ENCODE data around the gene SSH3. TPM values are rescaled to one million over a fixed set of nuclear protein-coding genes. Genes with fewer than 3 reads are reported as not detected.

Gene SSH3
- polyA plus RNA-seq, 1 donor from 2014 or later, result 0.89 TPM

GRCh38 chr11:67254798-67255197 lies 48.5 kb upstream of the SSH3 start:
- Histone ChIP-seq H3K27ac (ENCODE audit: low read length) (no peak overlapping the region), H3K79me2 (replicated peaks; ENCODE audit: insufficient read depth, low read length) (no peaks in the 10 kb centered on the region), H4K20me1 (ENCODE audit: insufficient read depth) (no peaks in the 10 kb centered on the region)

GRCh38 chr11:67255353-67255752 lies 48.0 kb upstream of the SSH3 start:
- H3F3A ChIP-seq (ENCODE audit: insufficient read depth, low read length, poor library complexity, severe bottlenecking), result no peaks in the 10 kb centered on the region
- H3K4me2 ChIP-seq (ENCODE audit: low read length), result no peak overlapping the region
- H3K27ac ChIP-seq (ENCODE audit: low read length), result no peak overlapping the region
- H2AFZ ChIP-seq (ENCODE audit: low read depth, low read length), result no peak overlapping the region
- peaks cover 8% of the 10 kb centered on the region for H3K36me3 ChIP-seq (ENCODE audit: insufficient read depth, low read length)
- H3K9ac ChIP-seq (ENCODE audit: low read length), result no peak overlapping the region
- no peaks in the 10 kb centered on the region for H3K79me2 ChIP-seq (replicated peaks; ENCODE audit: insufficient read depth, low read length)
- no peaks in the 10 kb centered on the region for H3K9me3 ChIP-seq (ENCODE audit: low read length)
- no peaks in the 10 kb centered on the region for H4K20me1 ChIP-seq (ENCODE audit: insufficient read depth)
- no peaks in the 10 kb centered on the region for H3K9me2 ChIP-seq (ENCODE audit: insufficient read depth, low read length)
- H3K27me3 ChIP-seq (ENCODE audit: insufficient read depth, low read depth, low read length), result no peaks in the 10 kb centered on the region
- no peak overlapping the region for H3K4me3 ChIP-seq (ENCODE audit: low read length)
- no peak for TF ChIP-seq POLR2AphosphoS5 (IDR thresholded peaks at IDR 0.05)
- no peak for TF ChIP-seq TAF1 (IDR thresholded peaks at IDR 0.05; ENCODE audit: low read depth)
- TF ChIP-seq MXI1 (conservative IDR thresholded peaks at IDR 0.05; ENCODE audit: poor library complexity, severe bottlenecking), result no peak
- TF ChIP-seq SMC3 (conservative IDR thresholded peaks at IDR 0.05; ENCODE audit: poor library complexity), result no peak
- TF ChIP-seq REST (IDR thresholded peaks at IDR 0.05; ENCODE audit: borderline replicate concordance), result no peak
- TF ChIP-seq CTCF (IDR thresholded peaks at IDR 0.05; ENCODE audit: poor library complexity, severe bottlenecking), result no peak
- TF ChIP-seq RAD21 (conservative IDR thresholded peaks at IDR 0.05), result no peak
- no peak for TF ChIP-seq EZH2 (IDR thresholded peaks at IDR 0.05; ENCODE audit: borderline replicate concordance, insufficient read depth, low read length, poor library complexity, severe bottlenecking)
- TF ChIP-seq EP300 (conservative IDR thresholded peaks at IDR 0.05; ENCODE audit: poor library complexity, severe bottlenecking), result no peak

More at GRCh38 chr11:67254798-67255197, 48.5 kb upstream of the SSH3 start:
- H3K4me2 ChIP-seq (ENCODE audit: low read length), result no peak overlapping the region
- no peaks in the 10 kb centered on the region for H3K27me3 ChIP-seq (ENCODE audit: insufficient read depth, low read depth, low read length)
- TF ChIP-seq TAF1 (IDR thresholded peaks at IDR 0.05; ENCODE audit: low read depth) (no peak), CTCF (IDR thresholded peaks at IDR 0.05; ENCODE audit: poor library complexity, severe bottlenecking) (no peak), RAD21 (conservative IDR thresholded peaks at IDR 0.05) (no peak), SMC3 (conservative IDR thresholded peaks at IDR 0.05; ENCODE audit: poor library complexity) (no peak)
- H2AFZ ChIP-seq (ENCODE audit: low read depth, low read length), result no peak overlapping the region
- H3K9ac ChIP-seq (ENCODE audit: low read length), result no peak overlapping the region
- H3F3A ChIP-seq (ENCODE audit: insufficient read depth, low read length, poor library complexity, severe bottlenecking), result no peaks in the 10 kb centered on the region
- peaks cover 8% of the 10 kb centered on the region for H3K36me3 ChIP-seq (ENCODE audit: insufficient read depth, low read length)
- H3K9me3 ChIP-seq (ENCODE audit: low read length), result no peaks in the 10 kb centered on the region
- no peaks in the 10 kb centered on the region for H3K9me2 ChIP-seq (ENCODE audit: insufficient read depth, low read length)
- H3K4me3 ChIP-seq (ENCODE audit: low read length), result no peak overlapping the region

Measured in neural cell (in vitro differentiated cells).